SK-N-SH (cell line): ENCODE measurements around the gene TNIP2. TPM values are rescaled to one million over a fixed set of nuclear protein-coding genes. Genes with fewer than 3 reads are reported as not detected.

Experiments
- CTCF ChIA-PET: fragments of 300-600, 350-600 bp; formaldehyde crosslinking; extraction: SDS; loops from one replicate; lab custom pipeline; 2021; lab: Yijun Ruan, JAX
- POLR2A ChIA-PET: fragments of 350-600 bp; sonication (Branson Sonifier 250); formaldehyde crosslinking; extraction: SDS; loops from one replicate; lab custom pipeline; 2020; ENCODE audit warnings: antibody characterized with exemption, inconsistent platforms; lab: Yijun Ruan, JAX
- DNase-seq: peaks from one replicate; pipeline ENCODE4 v3.0.0; 2012
- H2AFZ ChIP-seq: fragments of 200-600 bp; sonication (generic); 2 replicates; pipeline ENCODE4 v1.8.1; 2016; ENCODE audit warnings: antibody characterized with exemption, mild to moderate bottlenecking, low read depth
- H3F3A ChIP-seq: fragments of 200-600 bp; sonication (generic); replicated peaks from 2 replicates; pipeline ENCODE3; 2016; ENCODE audit warnings: antibody characterized with exemption, mild to moderate bottlenecking; ENCODE audit not compliant: insufficient read depth
- H3K27ac ChIP-seq, 2 experiments: fragments of 200-500 bp in 1 of 2; fragments of 200-600 bp in 1 of 2; sonication (Bioruptor generic) in 1 of 2; sonication (generic), shearing (Covaris generic) in 1 of 2; 2 replicates each; pipeline versions ENCODE4 v1.5.1 to v1.6.1; 2014 to 2016; ENCODE audit warnings: low read depth in 2 of 2, inconsistent platforms in 1 of 2, low read length in 1 of 2, mild to moderate bottlenecking in 1 of 2, mixed read lengths in 1 of 2
- H3K27me3 ChIP-seq: fragments of 200-600 bp; sonication (generic), shearing (Covaris generic); 2 replicates; pipeline ENCODE4 v1.6.1; 2016; ENCODE audit warnings: mixed run types; ENCODE audit not compliant: insufficient read depth
- H3K36me3 ChIP-seq, 2 experiments: fragments of 200-500 bp in 1 of 2; fragments of 200-600 bp in 1 of 2; sonication (Bioruptor generic) in 1 of 2; sonication (generic) in 1 of 2; replicated peaks in 1 of 2; 2 replicates each; pipeline versions ENCODE3 to v1.5.1; 2014 to 2016; ENCODE audit warnings: low read length in 1 of 2, mild to moderate bottlenecking in 1 of 2; ENCODE audit not compliant: insufficient read depth in 2 of 2, control insufficient read depth in 1 of 2
- H3K4me1 ChIP-seq, 2 experiments: fragments of 200-500 bp in 1 of 2; fragments of 200-600 bp in 1 of 2; sonication (Bioruptor generic) in 1 of 2; sonication (generic), shearing (Covaris generic) in 1 of 2; 2 replicates each; pipeline versions ENCODE4 v1.5.1 to v1.6.1; 2014 to 2016; ENCODE audit warnings: low read depth in 1 of 2, low read length in 1 of 2, mixed run types in 1 of 2; ENCODE audit not compliant: insufficient read depth in 2 of 2, control insufficient read depth in 1 of 2
- H3K4me2 ChIP-seq: fragments of 200-600 bp; sonication (generic), shearing (Covaris generic); 2 replicates; pipeline ENCODE4 v1.6.1; 2017; ENCODE audit warnings: mixed run types
- H3K4me3 ChIP-seq, 2 experiments: fragments of 200-500 bp in 1 of 2; fragments of 200-600 bp in 1 of 2; sonication (Bioruptor generic) in 1 of 2; sonication (generic), shearing (Covaris generic) in 1 of 2; 2 replicates each; pipeline versions ENCODE4 v1.5.1 to v1.8.1; 2014 to 2016; ENCODE audit warnings: low read depth in 2 of 2, inconsistent platforms in 1 of 2, low read length in 1 of 2, mild to moderate bottlenecking in 1 of 2, mixed read lengths in 1 of 2, moderate library complexity in 1 of 2
- H3K79me2 ChIP-seq: fragments of 200-600 bp; sonication (generic); 2 replicates; pipeline ENCODE4 v1.8.1; 2017; ENCODE audit warnings: mild to moderate bottlenecking; ENCODE audit not compliant: insufficient read depth
- H3K9ac ChIP-seq: fragments of 200-600 bp; sonication (generic); 2 replicates; pipeline ENCODE4 v1.6.1; 2017; ENCODE audit warnings: mixed run types
- H3K9me2 ChIP-seq: fragments of 200-600 bp; sonication (generic); 2 replicates; pipeline ENCODE4 v1.6.1; 2017; ENCODE audit warnings: mixed run types
- H3K9me3 ChIP-seq: fragments of 200-600 bp; sonication (generic); 2 replicates; pipeline ENCODE4 v1.6.1; 2017; ENCODE audit warnings: mixed run types, mild to moderate bottlenecking, moderate library complexity
- H4K20me1 ChIP-seq: fragments of 200-600 bp; sonication (generic); 2 replicates; pipeline ENCODE4 v1.6.1; 2017; ENCODE audit warnings: mild to moderate bottlenecking, mixed run types; ENCODE audit not compliant: insufficient read depth
- FOSL2 ChIP-seq: IDR thresholded peaks from 2 replicates; pipeline ENCODE4 v1.4.0; 2012; ENCODE audit warnings: low read depth, mild to moderate bottlenecking, moderate library complexity, borderline replicate concordance
- GATA2 ChIP-seq: sonication (generic); formaldehyde crosslinking; IDR thresholded peaks from 2 replicates; pipeline ENCODE4 v1.5.0; 2020; ENCODE audit warnings: mild to moderate bottlenecking, missing genetic modification reagents
- IRF3 ChIP-seq: fragments of 150-350 bp; IDR thresholded peaks from 2 replicates; pipeline ENCODE4 v1.6.1; 2016; ENCODE audit warnings: mild to moderate bottlenecking, low read depth, low read length
- MEF2A ChIP-seq: IDR thresholded peaks from 2 replicates; pipeline ENCODE4 v1.4.0; 2012; ENCODE audit warnings: low read depth, borderline replicate concordance
- REST ChIP-seq: IDR thresholded peaks from 2 replicates; pipeline ENCODE4 v1.6.1; 2012; ENCODE audit warnings: mild to moderate bottlenecking, low read depth, low read length, moderate library complexity
- TEAD4 ChIP-seq: IDR thresholded peaks from 2 replicates; pipeline ENCODE4 v1.4.0; 2012; ENCODE audit warnings: mild to moderate bottlenecking, borderline replicate concordance; ENCODE audit not compliant: insufficient read depth
- WGBS: methylation state at CpG from one replicate; pipeline ENCODE4 v1.1.6; 2017; ENCODE audit warnings: low lambda C conversion rate; 5-methylcytosine and 5-hydroxymethylcytosine counted together
- polyA plus RNA-seq, 3 experiments: library from polyadenylated mRNA; depleted of rRNA; stranded (reverse); fragments of >200 nt; gene quantifications; 2 replicates each; pipeline ENCODE4 v1.2.3, GENCODE V29; 2012

TNIP2 gene
- polyA plus RNA-seq, 1 of the 3 experiments (the other 2 are of a cell fraction) = 78.9 TPM

GRCh38 chr4:2802618-2803531, 46.7 kb upstream of the TNIP2 start:
- WGBS = 94% methylated on average over 21 of the region's 27 CpGs
- no peak for DNase-seq
- no peaks in the 10 kb centered on the region for H3K9me2 ChIP-seq
- H3K4me1 ChIP-seq = peaks cover 9 to 63% of the 10 kb centered on the region in 2 experiments; a peak in 2 of 4 replicates
- H3F3A ChIP-seq = peaks cover 4% of the 10 kb centered on the region
- TF ChIP-seq MEF2A (no peak), IRF3 (no peak), REST (no peak), GATA2 (no peak), FOSL2 (no peak), TEAD4 (no peak)
- TF ChIP-seq, all 33 proteins: peak for 0
- H3K9me3 ChIP-seq = no peaks in the 10 kb centered on the region
- no peak overlapping the region for H2AFZ ChIP-seq
- no peaks in the 10 kb centered on the region for H3K36me3 ChIP-seq
- no peak overlapping the region; a peak in 1 of 4 replicates for H3K27ac ChIP-seq
- ChIA-PET CTCF (interaction anchor here (0.9 kb wide), 1 partner anchor 65 kb away, joined by 3 read pairs; no protein-coding TSS in a partner anchor), POLR2A (no interaction called here)
- H3K4me3 ChIP-seq = no peak overlapping the region
- no peaks in the 10 kb centered on the region for H3K27me3 ChIP-seq
- no peaks in the 10 kb centered on the region for H4K20me1 ChIP-seq
- no peak overlapping the region for H3K4me2 ChIP-seq
- no peaks in the 10 kb centered on the region for H3K79me2 ChIP-seq
- H3K9ac ChIP-seq = no peak overlapping the region
